Measurements from ENCODE around the gene ITPRIP. TPM values are rescaled to one million over a fixed set of nuclear protein-coding genes. Genes with fewer than 3 reads are reported as not detected.

ITPRIP gene, protein sequence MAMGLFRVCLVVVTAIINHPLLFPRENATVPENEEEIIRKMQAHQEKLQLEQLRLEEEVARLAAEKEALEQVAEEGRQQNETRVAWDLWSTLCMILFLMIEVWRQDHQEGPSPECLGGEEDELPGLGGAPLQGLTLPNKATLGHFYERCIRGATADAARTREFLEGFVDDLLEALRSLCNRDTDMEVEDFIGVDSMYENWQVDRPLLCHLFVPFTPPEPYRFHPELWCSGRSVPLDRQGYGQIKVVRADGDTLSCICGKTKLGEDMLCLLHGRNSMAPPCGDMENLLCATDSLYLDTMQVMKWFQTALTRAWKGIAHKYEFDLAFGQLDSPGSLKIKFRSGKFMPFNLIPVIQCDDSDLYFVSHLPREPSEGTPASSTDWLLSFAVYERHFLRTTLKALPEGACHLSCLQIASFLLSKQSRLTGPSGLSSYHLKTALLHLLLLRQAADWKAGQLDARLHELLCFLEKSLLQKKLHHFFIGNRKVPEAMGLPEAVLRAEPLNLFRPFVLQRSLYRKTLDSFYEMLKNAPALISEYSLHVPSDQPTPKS
- total RNA-seq = 10 to 100 TPM; 19.6 to 26.1 TPM

DNA sequence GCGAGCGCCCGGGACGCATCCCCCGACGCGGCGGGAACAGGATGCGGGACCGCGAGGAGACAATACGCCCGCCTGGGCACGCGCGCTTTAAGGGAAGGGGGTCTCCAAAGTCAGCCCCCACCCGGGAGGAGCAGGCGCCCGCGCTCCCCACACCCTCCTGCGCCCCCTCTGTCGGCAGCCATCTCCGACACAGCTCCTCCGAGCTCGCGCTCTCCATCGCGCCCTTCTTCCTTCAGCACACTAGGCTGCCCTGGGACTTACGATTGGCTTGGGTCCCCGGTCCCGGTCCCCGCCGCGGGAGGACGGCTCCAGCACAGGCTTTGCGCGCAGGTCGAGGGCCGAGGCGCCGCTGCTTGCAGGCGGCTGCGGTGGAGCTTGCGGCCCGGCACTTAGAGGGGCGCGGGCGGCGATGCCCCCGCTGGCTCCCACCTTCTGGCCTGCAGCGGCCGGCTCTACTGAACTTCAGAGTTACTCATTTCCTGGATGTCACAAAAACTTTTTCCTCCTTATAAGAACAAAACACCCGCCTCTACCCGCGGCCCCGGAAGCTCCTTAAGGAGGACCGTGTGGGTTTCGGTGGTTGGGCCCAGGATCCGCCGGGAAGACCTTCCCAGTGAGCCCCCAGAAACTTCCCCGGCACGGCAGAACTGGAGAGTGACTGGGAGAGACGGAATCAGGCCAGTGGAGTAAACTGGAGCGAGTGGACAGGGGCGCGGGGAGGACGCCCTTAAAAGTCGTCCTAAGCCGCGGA is at the start of gene ITPRIP:
Gene ITPRIP, minus strand, starts transcription at position 481 of the 751 bp plus-strand sequence. CDS start 22,414 bp downstream, outside the sequence.
- Mint-ChIP-seq H3K9me3 (no peaks in the 10 kb centered on the region), H3K36me3 (peaks cover 14 to 20% of the 10 kb centered on the region in 2 donors), H3K27ac (peak within 1 kb of the TSS; percentile 96 to 100)
- peak; percentile 64 to 87 for DNase-seq (ENCODE audit: low spot score in 2 of 2)
- peak; percentile 82 to 89 for ATAC-seq

DNA sequence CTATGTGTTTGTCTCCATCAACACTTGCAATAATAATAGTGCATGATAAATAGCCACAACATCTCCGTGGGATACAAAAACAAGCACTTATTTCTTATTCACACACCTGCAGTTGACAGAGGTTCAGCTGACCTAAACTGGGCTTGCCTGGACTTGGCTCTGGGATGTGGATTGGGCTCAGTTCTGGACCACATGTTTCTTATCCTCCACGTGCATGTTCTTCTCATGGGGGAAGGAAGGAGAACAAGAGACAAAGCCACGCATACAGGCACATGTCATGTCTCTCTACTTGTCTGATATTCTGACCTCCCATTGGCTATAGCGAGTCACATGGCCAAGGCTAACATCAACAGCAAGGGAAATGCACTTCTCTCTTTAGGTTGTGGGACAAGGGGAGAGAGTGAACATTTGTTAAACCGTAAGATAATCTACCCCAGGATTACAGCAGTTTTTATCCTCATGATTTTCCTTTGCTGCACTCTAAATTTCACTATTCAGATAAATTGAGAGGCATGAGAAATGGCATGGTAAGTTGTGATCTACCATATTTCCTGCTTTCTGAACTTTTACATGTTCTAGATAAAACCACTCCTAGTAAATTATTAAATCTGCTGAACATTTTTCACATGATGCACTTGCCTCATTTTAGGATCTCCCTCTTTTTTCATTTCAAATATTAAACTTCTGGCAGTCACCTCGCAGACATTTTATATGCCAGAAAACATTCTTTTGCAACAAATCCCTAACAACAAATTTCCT is 49.0 kb upstream of the ITPRIP start:
- peaks cover 0 to 6% of the 10 kb centered on the region in 2 donors for H3K9me3 Mint-ChIP-seq
- H3K27ac Mint-ChIP-seq = no peak overlapping the region
- ATAC-seq (no peak), DNase-seq (ENCODE audit: low spot score in 2 of 2) (no peak)
- peaks cover 0 to 4% of the 10 kb centered on the region in 2 donors for H3K36me3 Mint-ChIP-seq

GRCh38 chr10:104380336-104380735 is 42.1 kb upstream of the ITPRIP start:
- ATAC-seq (no peak), DNase-seq (ENCODE audit: low spot score in 2 of 2) (no peak)
- Mint-ChIP-seq H3K27ac (no peak overlapping the region), H3K36me3 (peaks cover 0 to 4% of the 10 kb centered on the region in 2 donors), H3K9me3 (peaks cover 0 to 6% of the 10 kb centered on the region in 2 donors)

GRCh38 chr10:104376784-104377300 is 38.6 kb upstream of the ITPRIP start:
- Mint-ChIP-seq H3K27ac (no peak overlapping the region), H3K36me3 (no peaks in the 10 kb centered on the region), H3K9me3 (no peaks in the 10 kb centered on the region)
- ATAC-seq (no peak), DNase-seq (ENCODE audit: low spot score in 2 of 2) (no peak)

DNA sequence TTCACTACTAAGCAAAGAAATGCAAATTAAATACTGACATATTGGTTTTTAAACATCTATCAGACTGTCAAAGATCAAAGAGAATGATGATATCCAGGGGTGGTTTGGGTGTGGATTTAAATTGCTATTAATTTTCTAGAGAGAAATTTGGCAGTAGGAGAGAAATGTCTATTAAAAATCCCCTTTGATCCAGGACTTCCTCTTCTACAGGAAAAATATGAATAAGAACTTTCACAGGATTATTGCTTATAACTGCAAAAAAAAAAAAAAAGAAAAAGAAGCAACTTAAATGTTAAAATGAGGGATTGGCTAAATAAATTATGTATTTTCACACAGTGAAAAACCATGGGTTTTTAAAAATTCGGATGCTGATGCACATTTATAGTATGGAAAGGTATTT is 36.3 kb upstream of the ITPRIP start:
- DNase-seq (ENCODE audit: low spot score in 2 of 2) = no peak
- H3K9me3 Mint-ChIP-seq = no peaks in the 10 kb centered on the region

GRCh38 chr10:104371753-104372152 is 33.5 kb upstream of the ITPRIP start:
- DNase-seq (ENCODE audit: low spot score in 2 of 2) (no peak), ATAC-seq (no peak)
- Mint-ChIP-seq H3K9me3 (no peaks in the 10 kb centered on the region), H3K27ac (no peak overlapping the region), H3K36me3 (peaks cover 0 to 4% of the 10 kb centered on the region in 2 donors)

More for the DNA sequence above, 36.3 kb upstream of the ITPRIP start:
- ATAC-seq = no peak
- Mint-ChIP-seq H3K27ac (no peak overlapping the region), H3K36me3 (peaks cover 0 to 4% of the 10 kb centered on the region in 2 donors)

DNA sequence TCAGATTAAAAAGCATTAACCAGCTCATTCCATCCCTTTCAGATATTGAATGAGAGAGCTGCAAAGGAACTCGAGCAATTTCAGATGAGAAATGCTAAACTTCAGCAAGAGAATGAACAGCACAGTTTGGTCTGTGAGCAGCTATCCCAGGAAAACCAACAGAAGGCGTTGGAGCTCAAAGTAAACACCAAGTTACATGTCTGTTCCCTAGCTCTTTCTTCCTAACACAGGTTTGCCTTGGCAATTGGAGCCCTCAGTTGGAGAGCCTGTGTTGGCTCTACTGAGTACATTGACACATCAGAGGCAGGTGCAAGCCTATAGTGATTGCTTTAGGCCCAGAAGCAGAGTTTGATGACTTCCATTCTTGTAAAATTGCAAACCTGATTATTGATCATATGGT is 30.1 kb upstream of the ITPRIP start:
- Mint-ChIP-seq H3K9me3 (no peaks in the 10 kb centered on the region), H3K27ac (no peak overlapping the region), H3K36me3 (peaks cover 0 to 4% of the 10 kb centered on the region in 2 donors)
- DNase-seq (ENCODE audit: low spot score in 2 of 2) (no peak), ATAC-seq (no peak)

- Mint-ChIP-seq H3K9me3 (peaks cover 1 to 2% of the 10 kb centered on the region in 2 donors), H3K36me3 (peaks cover 0 to 4% of the 10 kb centered on the region in 2 donors), H3K27ac (no peak overlapping the region)
- DNase-seq (ENCODE audit: low spot score in 2 of 2) = no peak
- no peak for ATAC-seq
Measured at GRCh38 chr10:104367904-104368303, 29.6 kb upstream of the ITPRIP start.

DNA sequence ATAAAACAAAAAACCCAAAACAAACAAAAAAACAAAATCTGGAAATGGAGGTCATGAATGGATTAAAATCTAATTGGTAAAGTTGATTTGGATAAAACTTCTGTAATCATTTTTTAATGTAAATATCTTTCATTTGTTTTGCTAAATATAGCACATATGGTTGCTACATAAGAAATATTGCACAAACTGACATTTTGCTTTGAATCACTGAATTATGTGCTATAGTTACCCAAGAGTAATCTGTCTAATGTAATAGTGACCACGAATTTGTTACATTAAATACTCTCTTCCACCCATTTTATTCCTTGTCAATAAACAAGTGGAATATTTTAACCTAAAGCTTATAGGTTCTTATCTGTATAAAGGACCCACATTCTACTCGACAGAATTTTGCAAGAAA is 21.5 kb upstream of the ITPRIP start:
- peaks cover 0 to 5% of the 10 kb centered on the region in 2 donors for H3K36me3 Mint-ChIP-seq
- H3K27ac Mint-ChIP-seq = no peak overlapping the region
- peaks cover 3 to 6% of the 10 kb centered on the region in 2 donors for H3K9me3 Mint-ChIP-seq
- ATAC-seq = no peak
- no peak for DNase-seq (ENCODE audit: low spot score in 2 of 2)

DNA sequence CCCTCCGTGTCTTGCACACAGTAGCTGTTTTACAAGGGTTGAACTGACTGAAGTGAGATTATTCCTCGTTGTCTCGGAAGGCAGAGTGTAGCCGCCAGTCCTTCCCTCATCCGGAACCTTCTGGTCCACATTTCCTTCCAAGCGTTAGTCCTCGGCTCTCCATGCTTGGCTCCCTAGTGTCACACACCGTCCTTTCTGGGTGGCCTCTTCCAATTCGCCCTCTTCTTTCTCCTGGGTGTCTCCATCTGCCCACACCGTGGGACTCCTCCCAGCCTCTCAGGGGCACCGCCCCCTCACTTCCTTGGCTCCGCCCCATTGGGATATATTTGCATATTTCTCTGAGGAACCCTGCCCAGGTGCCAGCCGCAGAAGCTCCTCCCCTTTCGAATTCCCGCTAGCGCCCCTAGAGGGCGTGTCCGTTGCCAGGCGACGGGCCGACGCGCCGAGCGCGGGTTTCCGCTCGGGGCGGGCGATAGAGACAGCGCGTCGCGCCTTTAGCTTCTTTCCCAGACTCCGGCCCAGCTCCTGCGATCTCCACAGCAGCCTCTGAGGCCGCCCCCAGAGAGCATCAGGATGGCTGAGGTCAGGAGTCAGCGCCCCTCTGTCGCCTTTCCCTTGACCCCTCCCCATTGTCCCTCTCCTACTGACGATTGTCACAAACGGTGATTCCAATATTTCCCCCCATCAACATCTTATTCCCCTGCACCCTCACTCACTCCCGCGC is 15.2 kb upstream of the ITPRIP start, which contains the start of gene CFAP58:
Gene CFAP58, plus strand, starts transcription at position 509 of the 724 bp plus-strand sequence. Its CDS starts 65 bp downstream, at position 574.
- no peaks in the 10 kb centered on the region for H3K9me3 Mint-ChIP-seq
- peak; percentile 79 to 85 for ATAC-seq
- H3K36me3 Mint-ChIP-seq = no peaks in the 10 kb centered on the region
- H3K27ac Mint-ChIP-seq = peak within 1 kb of the TSS; percentile 13 to 42
- DNase-seq (ENCODE audit: low spot score in 2 of 2) = peak; percentile 85 to 87

GRCh38 chr10:104351919-104352318 is 13.7 kb upstream of the ITPRIP start:
- no peak for DNase-seq (ENCODE audit: low spot score in 2 of 2)
- Mint-ChIP-seq H3K9me3 (no peaks in the 10 kb centered on the region), H3K27ac (no peak overlapping the region), H3K36me3 (no peaks in the 10 kb centered on the region)
- no peak for ATAC-seq

DNA sequence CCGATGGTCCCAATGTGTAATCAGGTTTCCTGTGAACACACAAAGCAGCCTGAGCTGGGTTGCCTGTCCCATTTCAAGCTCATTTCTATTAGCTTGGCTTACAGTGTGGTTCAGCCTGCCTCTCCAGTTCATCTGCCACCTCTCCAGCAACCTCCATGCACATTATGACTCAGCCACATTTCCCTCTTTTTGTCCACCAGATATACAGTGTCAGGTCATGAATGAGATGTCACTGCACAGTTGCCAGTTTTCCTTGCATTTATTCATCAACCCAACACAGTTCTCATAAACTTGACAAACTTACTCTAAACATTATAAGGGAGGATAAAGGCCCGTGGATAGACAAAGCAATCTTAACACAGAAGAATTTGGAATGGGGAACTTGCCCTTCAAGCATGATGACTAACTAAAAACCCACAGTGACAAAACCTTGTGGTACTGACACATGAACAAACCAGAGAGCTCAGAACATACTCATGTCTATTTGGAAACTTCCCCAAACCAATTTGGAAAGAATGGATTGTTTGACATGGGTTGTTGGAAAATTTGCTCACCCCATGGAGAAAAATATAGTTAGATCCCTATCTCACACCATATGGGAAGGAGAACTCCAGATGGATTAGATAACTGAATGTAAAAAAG is 12.9 kb upstream of the ITPRIP start:
- H3K9me3 Mint-ChIP-seq = no peaks in the 10 kb centered on the region
- ATAC-seq (peak; percentile 57 to 67), DNase-seq (ENCODE audit: low spot score in 2 of 2) (no peak)
- H3K27ac Mint-ChIP-seq = no peak overlapping the region
- no peaks in the 10 kb centered on the region for H3K36me3 Mint-ChIP-seq

GRCh38 chr10:104350127-104350635 is 11.9 kb upstream of the ITPRIP start:
- no peak for DNase-seq (ENCODE audit: low spot score in 2 of 2)
- peak; percentile 43 to 62 for ATAC-seq
- H3K36me3 Mint-ChIP-seq = peaks cover 0 to 9% of the 10 kb centered on the region in 2 donors
- H3K9me3 Mint-ChIP-seq = peaks cover 3 to 9% of the 10 kb centered on the region in 2 donors
- H3K27ac Mint-ChIP-seq = no peak overlapping the region

DNA sequence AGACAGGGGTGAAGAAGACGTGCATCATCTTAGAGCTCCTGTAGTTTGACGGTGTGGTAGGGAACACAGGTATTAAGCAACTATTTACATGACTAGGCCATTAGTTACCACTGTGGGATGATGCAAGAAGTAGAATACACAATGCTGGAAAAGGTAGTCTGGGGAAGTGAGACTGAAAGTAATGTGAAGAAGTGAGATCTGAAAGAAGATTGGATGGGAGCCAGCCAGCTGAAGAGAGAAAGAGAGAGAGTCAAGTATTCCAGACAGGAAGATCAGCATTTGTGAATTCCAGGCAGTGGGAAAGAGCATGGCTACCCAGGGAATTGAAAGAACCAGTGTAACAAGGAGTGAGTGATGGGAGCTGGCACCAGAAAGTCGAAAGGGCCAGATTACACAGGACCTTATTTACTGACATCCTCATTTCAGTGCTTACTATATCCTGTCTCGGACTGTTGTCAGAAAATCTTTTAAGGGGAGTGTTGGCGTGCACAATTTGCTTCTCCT is 11.4 kb upstream of the ITPRIP start:
- peaks cover 0 to 10% of the 10 kb centered on the region in 2 donors for H3K36me3 Mint-ChIP-seq

GRCh38 chr10:104348601-104349000 is 10.3 kb upstream of the ITPRIP start:
- Mint-ChIP-seq H3K36me3 (peaks cover 0 to 10% of the 10 kb centered on the region in 2 donors), H3K27ac (no peak overlapping the region), H3K9me3 (peaks cover 3 to 10% of the 10 kb centered on the region in 2 donors)
- ATAC-seq (no peak), DNase-seq (ENCODE audit: low spot score in 2 of 2) (no peak)

More for the DNA sequence above, 11.4 kb upstream of the ITPRIP start:
- DNase-seq (ENCODE audit: low spot score in 2 of 2) (no peak), ATAC-seq (peak in 1 of 2 donors; percentile 9)
- Mint-ChIP-seq H3K9me3 (peaks cover 3 to 10% of the 10 kb centered on the region in 2 donors), H3K27ac (no peak overlapping the region)
